Spleen (tissue), 7 donors: Measurements from ENCODE around the gene ZNF607.

ENCODE experiments used
- CTCF ChIP-seq, 11 experiments: fragments of 200-600 bp in 7 of 11; fragments of 450-650 bp in 4 of 11; sonication (generic) in 4 of 11; IDR thresholded peaks in 8 of 11; conservative IDR thresholded peaks in 3 of 11; 1 replicate in 7 of 11; 2 replicates in 4 of 11; pipeline versions ENCODE4 v1.4.0 to v1.8.0; 2016 to 2021; ENCODE audit warnings: antibody characterized with exemption in 11 of 11, inconsistent platforms in 4 of 11, mild to moderate bottlenecking in 1 of 11
- POLR2A ChIP-seq, 3 donors: fragments of 450-650 bp; IDR thresholded peaks; one replicate each; pipeline ENCODE4 v1.5.1; 2017; ENCODE audit warnings: antibody characterized with exemption in 3 of 3, mild to moderate bottlenecking in 1 of 3
- POLR2AphosphoS5 ChIP-seq, 3 donors: sonication (generic); formaldehyde crosslinking; IDR thresholded peaks; one replicate each; pipeline ENCODE4 v1.5.1; 2017; ENCODE audit warnings: antibody characterized with exemption in 3 of 3
- donor health status: DM: no; HTN: no; CAD: no; lungs with moderate emphysema.
- donor health status: DM: no; HTN: no; CAD: no.
- donor health status: DM: no; HTN: no; CAD: no.

- TF ChIP-seq CTCF (IDR thresholded peaks at IDR 0.05 in 8 of 11, conservative IDR thresholded peaks at IDR 0.05 in 3 of 11): peak; percentile 30 to 81 (median 65)
- TF ChIP-seq POLR2A (IDR thresholded peaks at IDR 0.05): peak in 1 of 3 donors; percentile 59
- TF ChIP-seq POLR2AphosphoS5 (IDR thresholded peaks at IDR 0.05): peak; percentile 92 to 95 (median 94)
These were observed at the start of gene ZNF607 for GRCh38 chr19:37719111-37719926.
